HG03457 (cell line): Measurements from ENCODE around the gene LLPH.

Experiments used
- ATAC-seq: cut with Tn5 transposase; IDR thresholded peaks from one replicate; pipeline ENCODE4 v1.9.1; 2021; ENCODE audit warnings: moderate number of reproducible peaks; ENCODE audit not compliant: unreplicated experiment

Gene LLPH

DNA sequence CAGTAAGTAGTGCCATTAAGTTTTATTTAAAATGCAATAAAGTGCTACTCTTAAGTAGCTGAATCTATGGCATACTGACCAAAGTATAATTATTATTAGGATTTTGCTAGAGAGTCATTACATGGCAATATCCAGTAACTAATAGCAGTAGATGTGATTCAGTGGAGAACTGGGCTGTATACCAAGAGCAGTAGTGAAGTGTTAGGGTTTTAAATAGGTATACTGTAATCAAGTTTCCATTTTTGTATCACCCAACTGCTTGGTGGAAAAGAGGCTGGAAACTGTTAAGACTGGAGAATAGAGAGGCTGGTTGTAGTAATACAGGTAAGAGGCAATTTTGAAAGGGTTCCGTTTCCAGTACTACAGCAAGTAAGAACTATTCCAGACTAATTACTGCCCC is 13.3 kb upstream of the LLPH start:
- ATAC-seq: no peak

DNA sequence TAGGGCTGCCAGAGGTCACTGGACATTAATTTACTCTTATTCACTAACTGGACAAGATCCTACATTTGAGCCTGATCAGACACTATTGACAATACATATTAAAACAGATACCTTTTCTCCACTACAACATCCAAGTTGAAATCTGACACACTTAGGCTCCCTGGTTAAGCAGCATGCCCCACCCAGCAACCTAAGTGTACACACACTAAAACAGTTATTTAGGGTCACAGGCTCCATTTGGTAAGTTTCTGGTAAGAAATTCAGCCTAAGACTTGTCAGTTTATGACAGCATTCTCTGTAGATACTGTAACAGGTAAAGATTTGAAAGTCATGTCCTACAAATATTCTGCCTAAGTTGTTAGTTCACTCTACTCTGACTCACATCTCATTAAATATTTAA is 12.3 kb upstream of the LLPH start:
- ATAC-seq: no peak

DNA sequence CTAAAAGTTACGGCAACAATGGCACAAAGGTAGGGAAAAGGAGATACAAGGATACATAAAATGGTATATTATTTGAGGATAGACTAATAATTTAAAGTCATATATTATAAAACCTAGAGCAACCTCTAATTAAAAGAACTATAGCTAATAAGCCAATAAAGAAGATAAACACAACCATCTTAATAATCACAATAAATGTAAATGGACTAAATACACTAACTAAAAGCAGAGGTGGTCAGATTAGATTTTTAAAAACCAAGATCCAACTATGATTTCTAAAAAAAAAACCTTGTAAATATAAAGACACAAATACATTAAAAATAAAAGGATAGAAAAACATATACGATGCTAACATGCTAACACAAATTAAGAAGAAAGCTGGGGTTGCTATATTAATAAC is 10.7 kb upstream of the LLPH start:
- no peak for ATAC-seq

DNA sequence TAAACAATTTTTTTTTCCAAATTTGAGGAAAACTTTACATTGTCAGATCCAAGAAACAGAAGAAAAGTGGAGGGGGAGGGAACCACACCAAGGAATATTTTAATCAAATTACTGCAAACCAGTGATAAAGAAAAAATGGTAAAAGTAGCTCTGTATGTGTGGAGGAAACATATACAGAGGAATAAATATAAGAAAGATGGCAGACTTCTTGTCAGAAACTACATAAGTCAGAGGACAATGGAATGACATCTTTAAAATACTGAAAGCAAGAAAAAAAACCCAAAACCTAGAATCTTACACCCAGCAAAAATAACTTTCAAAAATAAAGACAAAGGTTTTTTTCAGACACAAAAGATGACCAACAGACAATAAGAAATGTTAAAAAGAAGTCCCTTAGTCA is 10.2 kb upstream of the LLPH start:
- ATAC-seq: no peak

DNA sequence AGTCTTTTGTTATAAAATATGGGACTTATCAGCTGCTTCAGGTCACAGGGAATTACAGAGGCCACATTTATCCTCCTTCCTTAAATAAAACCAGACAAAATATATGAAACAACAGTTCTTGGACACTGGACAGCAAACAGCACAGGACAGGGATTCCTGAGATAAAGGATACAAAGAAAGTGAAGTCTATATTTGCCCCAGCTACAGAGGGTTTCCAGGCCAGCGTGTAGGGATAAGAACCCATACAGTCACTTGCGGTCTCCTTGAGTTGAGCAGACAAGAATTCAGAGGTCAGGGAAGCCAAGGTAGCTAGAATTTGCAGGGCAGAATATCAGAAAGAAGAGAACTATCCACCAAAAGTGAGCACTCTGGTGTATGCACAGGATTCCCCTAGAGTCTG is 8.8 kb upstream of the LLPH start:
- ATAC-seq: no peak

DNA sequence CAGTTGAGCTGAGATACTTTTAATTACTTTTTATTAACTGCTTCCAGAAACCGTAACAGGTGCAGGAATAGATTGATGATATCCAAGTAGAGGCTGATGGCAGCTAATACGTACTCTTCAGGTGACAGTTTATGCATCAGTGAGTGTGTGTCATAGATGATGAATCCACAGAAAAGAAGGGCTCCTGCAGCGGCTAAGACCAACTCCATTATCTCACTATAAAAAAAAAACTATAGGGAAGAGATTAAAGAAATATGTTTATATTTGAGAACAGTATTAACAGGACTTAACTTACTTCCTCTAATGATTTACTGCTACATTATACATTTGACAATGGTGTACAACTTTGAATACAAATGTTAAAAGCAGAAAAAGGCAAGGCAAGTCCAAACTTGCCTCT is 7.4 kb upstream of the LLPH start:
- ATAC-seq: no peak

DNA sequence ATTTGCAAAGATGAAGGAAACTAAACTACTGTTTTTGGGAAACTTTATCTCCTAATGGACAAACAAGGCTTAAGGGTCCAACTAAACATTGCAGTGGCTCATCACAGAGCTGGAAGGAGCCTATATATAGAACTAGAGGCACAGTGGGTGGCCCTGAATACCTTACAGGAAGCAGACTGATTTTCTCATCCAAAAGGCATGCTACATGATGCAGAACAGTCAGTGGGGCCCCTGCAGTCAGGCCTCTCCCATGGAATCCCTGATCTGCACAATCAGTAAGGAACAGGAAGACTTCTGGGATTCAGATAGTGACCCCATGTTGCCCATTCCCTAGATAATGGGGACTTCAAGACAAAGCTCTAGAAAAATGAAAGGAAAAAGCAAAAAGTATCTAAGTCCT is 1.9 kb upstream of the LLPH start:
- ATAC-seq: no peak

DNA sequence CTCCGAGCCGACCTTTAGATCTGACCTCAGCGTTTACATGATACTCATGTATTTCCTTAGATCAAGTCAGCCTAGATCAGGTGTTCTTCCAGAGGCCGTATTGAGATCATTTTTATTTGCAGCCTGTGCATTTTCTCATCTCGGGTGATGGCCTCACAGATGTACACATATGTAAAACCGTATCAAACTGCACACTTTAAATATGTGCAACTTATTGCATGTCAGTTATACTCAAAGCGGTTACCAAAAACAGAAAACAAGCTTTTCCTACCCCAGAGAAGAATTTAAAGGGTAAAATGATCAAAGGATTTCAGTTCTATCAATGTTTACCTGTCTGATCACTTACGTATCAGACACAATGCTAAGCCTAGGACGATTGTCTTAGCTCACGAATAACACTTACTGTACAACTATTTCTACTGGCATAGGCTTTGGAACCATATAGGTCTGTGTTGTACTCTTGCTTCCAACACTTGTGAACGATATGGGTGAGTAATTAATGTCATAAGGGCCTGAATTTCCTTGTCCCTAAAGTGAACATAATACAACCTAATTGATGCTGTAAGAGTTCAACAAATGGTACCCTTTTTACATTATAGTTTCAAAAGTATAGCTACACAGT is 628 bp upstream of the LLPH start:
- ATAC-seq: no peak

DNA sequence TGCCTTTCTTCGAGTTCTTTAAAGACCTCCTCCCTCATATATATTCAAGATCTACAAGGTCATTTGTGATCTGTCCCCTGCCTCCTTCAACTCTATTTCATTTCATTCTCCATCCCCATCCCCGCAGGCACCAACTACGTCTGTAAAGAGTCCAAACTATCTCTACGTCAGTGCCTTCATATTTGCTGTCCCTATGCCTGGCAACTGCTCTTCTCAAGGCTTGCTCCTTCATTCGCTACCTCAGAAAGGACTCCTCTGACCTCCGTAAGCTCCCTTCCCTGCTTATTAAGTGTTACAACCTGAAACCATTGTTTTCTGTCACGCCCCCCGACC is 650 bp downstream of the LLPH start:
- no peak for ATAC-seq

DNA sequence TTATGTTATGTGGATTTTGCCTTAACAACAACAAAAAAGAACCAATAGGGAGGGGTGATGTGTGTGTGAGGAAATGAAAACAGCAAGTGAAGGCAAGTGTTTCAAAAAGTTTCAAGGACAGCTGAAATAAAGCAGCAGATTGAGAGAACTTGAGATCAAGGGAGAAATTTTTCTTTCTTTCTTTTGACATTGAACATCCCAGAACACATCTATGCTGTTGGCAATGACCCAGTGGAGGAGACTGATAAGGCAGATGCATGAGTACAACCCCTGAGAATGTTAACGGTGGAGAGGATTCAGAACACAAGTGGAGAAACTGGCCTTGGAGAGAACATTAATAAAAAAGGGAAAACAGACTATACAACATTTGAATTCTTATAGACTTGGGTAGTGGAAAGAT is 2.9 kb downstream of the LLPH start:
- ATAC-seq: no peak

DNA sequence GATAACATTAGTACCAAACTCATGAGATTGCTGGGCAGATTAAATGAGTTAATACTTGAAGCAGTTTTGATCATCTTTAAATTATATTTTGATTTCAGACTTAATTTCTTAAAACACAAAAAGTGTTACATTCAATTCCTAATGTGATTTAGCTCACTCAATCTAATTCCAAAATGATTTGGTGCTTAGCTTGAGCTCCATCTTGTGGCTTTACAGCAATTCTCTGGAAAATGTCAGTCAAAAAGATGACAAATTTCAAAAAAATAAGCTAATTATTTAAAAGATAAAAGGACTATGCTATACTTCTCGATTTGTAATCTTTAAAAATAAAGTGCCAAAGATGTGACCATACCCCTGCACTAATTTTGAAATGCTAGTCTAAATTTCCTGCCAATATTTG is 10.1 kb downstream of the LLPH start:
- ATAC-seq: no peak

DNA sequence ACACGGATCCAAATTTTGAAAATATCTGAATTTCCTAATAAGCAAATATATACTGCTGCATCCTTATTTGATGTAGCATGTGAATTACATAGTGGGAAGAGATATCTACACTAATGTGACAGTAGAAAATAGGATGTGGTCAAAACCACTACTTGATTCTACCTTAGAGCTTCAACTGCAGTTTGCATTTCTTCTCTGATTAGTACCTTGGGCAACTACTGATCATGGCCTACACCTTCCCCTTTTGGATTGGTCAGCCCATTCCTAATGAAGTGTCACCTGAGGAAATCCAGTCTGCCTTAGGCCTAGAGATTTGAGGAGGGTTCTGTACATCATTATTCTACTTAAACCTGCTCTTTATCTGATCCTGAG is 10.7 kb downstream of the LLPH start:
- ATAC-seq: peak; percentile 64

DNA sequence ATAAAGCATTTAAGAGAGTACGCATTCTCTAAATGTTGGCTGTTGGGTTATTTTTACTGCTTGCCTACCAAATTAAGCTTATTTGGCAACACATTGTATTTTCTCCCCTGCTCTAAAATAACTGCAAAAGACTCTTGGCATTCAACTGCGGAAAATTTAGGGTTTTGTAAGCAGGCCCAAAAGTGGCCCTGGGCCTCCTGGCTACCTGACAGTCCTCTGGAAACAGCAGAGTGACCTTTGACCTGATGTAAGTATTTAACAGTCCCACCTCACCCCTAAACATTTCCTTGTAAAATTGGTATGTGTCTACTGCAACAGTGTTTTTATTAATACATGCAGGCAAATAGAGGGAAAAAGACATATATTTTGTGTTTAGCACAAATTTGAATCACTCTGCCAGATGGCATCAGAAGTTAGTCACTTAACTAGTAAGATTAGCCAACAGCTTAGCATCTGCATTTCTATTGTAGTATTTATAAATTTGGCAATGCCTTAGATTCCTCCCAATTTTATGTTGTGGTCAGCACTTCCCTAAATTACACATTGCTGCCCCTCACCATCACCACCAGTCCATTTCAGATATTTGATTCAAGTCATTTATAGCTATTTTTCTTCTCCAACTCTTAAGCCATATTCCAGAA is 11.2 kb downstream of the LLPH start:
- ATAC-seq: no peak

DNA sequence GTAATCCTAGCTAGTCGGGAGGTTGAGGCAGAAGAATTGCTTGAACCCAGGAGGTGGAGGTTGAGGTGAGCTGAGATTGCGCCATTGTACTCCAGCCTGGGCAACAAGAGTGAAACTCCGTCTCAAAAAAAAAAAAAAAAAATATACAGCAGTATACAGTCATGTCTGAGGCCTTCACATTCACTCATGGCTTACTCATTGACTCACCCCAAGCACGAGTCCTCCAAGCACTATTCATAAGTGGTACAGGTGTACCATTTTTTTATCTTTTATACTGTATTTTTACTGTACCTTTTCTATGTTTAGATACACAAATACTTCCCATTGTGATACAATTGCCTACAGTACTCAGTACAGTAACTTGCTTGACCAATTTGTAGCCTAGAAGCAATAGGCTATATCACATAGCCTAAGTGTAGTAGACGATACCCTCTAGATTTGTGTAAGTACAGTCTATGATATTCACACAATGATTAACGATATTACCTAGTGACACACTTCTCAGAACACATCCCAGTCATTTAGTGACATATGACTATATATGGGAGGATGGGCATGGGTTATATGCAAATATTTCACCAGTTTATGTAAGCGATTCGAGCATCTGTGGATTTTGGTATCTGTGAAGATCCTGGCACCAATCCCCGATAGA is 12.2 kb downstream of the LLPH start:
- ATAC-seq: no peak

DNA sequence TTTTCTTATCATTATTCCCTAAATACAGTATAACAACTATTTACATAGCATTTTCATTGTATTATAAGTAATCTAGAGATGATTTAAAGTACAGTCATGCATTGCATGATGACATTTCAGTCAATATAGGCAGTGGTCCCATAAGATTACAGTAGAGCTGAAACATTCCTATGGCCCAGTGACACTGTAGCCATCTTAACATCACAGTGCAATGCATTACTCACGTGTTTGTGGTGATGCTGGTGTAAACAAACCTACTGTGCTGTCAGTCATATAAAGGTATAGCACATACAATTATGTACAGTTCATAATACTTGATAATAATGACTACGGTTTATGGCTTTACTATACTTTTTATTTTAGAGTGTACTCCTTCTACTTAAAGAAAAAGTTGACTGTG is 13.3 kb downstream of the LLPH start:
- ATAC-seq: no peak

DNA sequence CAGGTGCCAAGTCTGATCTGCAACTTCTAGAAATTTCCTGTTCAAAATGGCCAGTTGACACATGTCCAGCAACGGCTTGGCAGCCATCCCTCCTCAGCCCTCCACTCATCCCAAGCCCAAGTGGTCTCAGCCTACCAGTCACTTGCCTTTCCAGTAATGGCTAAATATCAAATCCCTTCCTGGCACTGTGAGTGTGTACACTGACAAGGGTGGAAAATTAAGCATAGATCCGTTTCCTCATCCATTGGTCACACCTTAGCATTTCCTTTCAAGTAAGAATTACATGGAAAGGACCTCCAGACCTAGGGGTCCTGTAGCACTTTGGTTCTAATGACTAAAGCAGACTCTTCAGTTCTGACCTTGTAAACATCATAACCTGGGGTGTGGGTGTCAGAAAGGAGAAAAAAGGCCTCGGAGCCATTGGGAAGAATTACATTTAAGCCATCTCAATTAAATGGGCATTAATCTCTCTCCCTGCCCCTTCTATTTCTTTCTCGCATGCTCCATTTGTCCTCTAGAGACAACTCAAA is 15.4 kb downstream of the LLPH start:
- ATAC-seq: no peak

DNA sequence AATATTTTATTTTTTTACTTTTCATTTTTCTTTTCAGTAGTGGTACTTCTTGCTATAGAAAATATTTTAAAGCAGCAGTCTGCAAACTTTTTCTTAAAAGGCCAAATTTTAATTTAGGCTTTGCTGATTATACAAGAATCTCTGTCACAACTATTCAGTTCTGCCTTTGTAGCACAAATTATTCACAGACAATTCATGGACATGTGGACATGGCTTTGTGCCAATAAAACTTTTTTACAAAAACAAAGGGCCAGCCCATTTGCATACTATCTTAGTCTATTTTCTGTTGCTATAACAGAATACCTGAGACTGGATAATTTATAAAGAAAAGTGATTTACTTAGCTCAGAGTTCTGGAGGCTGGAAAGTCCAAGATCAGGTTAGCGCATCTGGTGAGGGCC is 17.1 kb downstream of the LLPH start:
- ATAC-seq: no peak

DNA sequence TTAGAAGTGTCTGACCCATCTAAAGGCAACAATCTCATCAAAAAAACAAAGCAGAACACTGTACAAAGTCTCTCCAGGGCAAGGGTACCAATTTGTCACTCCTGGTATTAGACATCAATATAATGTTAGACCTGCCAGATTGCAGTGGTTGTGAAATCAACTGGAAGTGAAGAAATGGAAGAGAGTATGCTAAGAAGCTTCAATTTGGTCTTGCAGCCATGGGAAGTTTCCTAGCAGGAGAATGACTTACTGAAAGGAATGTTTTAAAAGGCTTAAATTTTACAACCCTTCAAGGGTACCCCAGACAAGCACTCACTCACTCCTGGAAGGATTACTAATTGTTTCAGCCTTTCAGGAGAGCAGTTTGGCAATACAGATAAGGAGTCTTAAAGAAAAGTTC is 18.9 kb downstream of the LLPH start:
- no peak for ATAC-seq

DNA sequence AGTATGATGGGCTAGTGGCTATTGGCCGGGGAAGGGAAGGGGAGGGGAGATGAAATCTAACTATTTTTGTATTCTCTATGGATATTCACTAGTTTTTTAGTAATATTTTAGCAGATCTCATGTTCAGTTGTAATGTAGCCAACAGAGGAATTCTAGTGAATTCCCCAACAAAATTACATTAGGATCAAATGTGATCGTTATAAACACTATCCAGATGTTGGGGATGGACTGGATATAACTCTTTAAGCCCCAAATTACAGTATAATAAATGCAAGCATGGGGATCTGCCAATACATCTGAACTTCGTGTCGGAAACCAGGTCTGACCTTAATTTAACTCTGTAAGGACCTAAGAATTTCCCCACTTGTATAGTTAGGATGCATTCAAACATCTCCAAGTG is 21.5 kb downstream of the LLPH start:
- no peak for ATAC-seq

DNA sequence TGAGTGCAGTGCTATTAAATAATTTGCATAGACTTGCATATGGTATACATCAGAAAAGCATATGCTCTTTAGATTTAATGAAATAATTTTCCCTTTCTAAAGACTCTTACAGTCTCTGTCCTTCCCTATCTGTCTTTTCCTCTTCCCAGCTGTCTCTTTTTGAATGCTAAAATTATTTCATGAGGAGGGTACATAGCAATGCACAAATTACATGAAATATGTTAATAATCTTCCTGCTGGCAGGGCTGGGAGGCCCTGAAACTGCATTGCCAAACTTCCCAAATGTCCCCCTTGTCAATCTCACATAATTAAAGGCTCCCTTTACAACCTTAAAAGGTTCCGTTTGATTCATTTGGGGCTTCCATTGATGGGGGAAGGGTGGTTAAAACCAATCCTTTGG is 22.2 kb downstream of the LLPH start:
- no peak for ATAC-seq

DNA sequence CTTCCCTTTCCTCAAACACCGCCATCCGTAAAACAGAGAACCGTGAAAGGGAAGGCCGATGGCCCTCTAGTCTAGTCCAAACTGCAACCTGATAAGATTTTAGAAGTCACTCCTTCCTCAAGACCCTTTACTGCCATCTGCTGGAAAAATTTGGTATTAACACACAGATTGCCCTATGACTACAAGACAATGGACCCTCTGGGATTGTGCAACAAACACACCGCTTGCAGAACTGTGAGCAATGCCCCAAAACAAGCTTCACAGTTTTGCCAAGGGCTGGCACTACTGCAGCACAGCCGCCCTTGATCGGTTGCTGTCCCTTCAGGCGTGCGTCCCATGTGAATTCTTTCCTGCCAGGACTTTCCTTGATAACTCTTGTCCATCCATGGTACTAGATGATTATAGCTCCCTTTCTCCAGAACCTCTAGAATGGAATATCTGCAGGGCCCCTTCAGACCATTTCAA is 23.1 kb downstream of the LLPH start:
- ATAC-seq: peak; percentile 80
